Fibroblast of the aortic adventitia (primary cell): ENCODE results near the gene MGP. TPM values are rescaled to one million over a fixed set of nuclear protein-coding genes. Genes with fewer than 3 reads are reported as not detected.

Source experiments
- DNase-seq: peaks from one replicate; pipeline ENCODE4 v3.0.0-alpha.2; 2010; ENCODE audit warnings: low read depth
- H3K4me3 ChIP-seq: 2 replicates; pipeline ENCODE4 v1.5.1; 2011; ENCODE audit warnings: low read depth, mild to moderate bottlenecking, control low read depth, low read length, moderate library complexity
- CTCF ChIP-seq: IDR thresholded peaks from 2 replicates; pipeline ENCODE4 v1.5.1; 2011; ENCODE audit warnings: mild to moderate bottlenecking, low read length, control low read depth, inconsistent platforms; ENCODE audit not compliant: insufficient read depth
- total RNA-seq: library from RNA; depleted of rRNA; stranded (reverse); fragments of >200 nt; gene quantifications from 2 replicates; pipeline ENCODE4 v1.2.3, GENCODE V29; 2012; ENCODE audit warnings: low replicate concordance

The MGP gene
- total RNA-seq, 1 donor, result 223 TPM

- H3K4me3 ChIP-seq, result no peak overlapping the region
- no peak for TF ChIP-seq CTCF
- DNase-seq, result no peak
Measured at GRCh38 chr12:14839262-14839661, 46.4 kb downstream of the MGP start.

- no peak for TF ChIP-seq CTCF
- peak overlapping the region; percentile 22 for H3K4me3 ChIP-seq
- DNase-seq, result peak; percentile 91
Measured at GRCh38 chr12:14836336-14837210, 49.1 kb downstream of the MGP start.

- H3K4me3 ChIP-seq, result no peak overlapping the region
- no peak for DNase-seq
- TF ChIP-seq CTCF, result no peak
Measured at GRCh38 chr12:14834509-14834908, 51.1 kb downstream of the MGP start.

GRCh38 chr12:14833952-14834351 lies 51.7 kb downstream of the MGP start:
- no peak for TF ChIP-seq CTCF
- DNase-seq, result no peak
- H3K4me3 ChIP-seq, result no peak overlapping the region

- no peak for DNase-seq
- H3K4me3 ChIP-seq, result no peak overlapping the region
- TF ChIP-seq CTCF, result no peak
Measured at GRCh38 chr12:14833336-14833735, 52.3 kb downstream of the MGP start.

Other genes with a start within 250 kb of the MGP start
- not detected in 2 replicates for gene GUCY2C, start 189.3 kb downstream of the MGP start, total RNA-seq
- gene WBP11, start 82.4 kb downstream of the MGP start, total RNA-seq, result 6.3 and 15.9 TPM in 2 replicates
- gene C12orf60, start 82.2 kb downstream of the MGP start, total RNA-seq, result 0.65 and 0.99 TPM in 2 replicates
- 0.09 TPM in 1 of 2 replicates, not detected in the other for gene SMCO3, start 71.7 kb downstream of the MGP start, total RNA-seq
- gene ART4, start 42.3 kb downstream of the MGP start, total RNA-seq, result 0.36 TPM in 1 of 2 replicates, not detected in the other
- 0.18 TPM in 1 of 2 replicates, not detected in the other for gene ERP27, start 52.7 kb upstream of the MGP start, total RNA-seq
- gene ARHGDIB, start 75.7 kb upstream of the MGP start, total RNA-seq, result 2.4 and 7.2 TPM in 2 replicates
- not detected in 2 replicates for gene PDE6H, start 87.2 kb upstream of the MGP start, total RNA-seq